H1 (cell line): ENCODE measurements around the gene TARDBP.

ENCODE experiments used
- CTCF ChIP-seq, 3 experiments: IDR thresholded peaks; 1 replicate in 2 of 3; 2 replicates in 1 of 3; pipeline versions ENCODE4 v1.5.1 to v1.6.1; 2011; ENCODE audit warnings: low read length in 3 of 3, mild to moderate bottlenecking in 3 of 3, inconsistent platforms in 2 of 3, low read depth in 1 of 3, moderate library complexity in 1 of 3; ENCODE audit not compliant: insufficient read depth in 1 of 3; ENCODE audit errors: control extremely low read depth in 1 of 3
- EP300 ChIP-seq, 2 experiments: IDR thresholded peaks; 1 replicate in 1 of 2; 2 replicates in 1 of 2; pipeline ENCODE4 v1.6.1; 2011 to 2012; ENCODE audit warnings: low read depth in 2 of 2, low read length in 2 of 2, mild to moderate bottlenecking in 2 of 2, borderline replicate concordance in 1 of 2, inconsistent platforms in 1 of 2, moderate library complexity in 1 of 2
- RAD21 ChIP-seq, 2 experiments: IDR thresholded peaks in 1 of 2; conservative IDR thresholded peaks in 1 of 2; 2 replicates each; pipeline ENCODE4 v1.6.1; 2011; ENCODE audit warnings: low read depth in 2 of 2, low read length in 2 of 2, improper control_type of control experiment in 1 of 2, inconsistent platforms in 1 of 2, mild to moderate bottlenecking in 1 of 2, moderate library complexity in 1 of 2

GRCh38 chr1:11046625-11047365 is 34.3 kb downstream of the TARDBP start, which contains the start of gene MASP2:
- TF ChIP-seq EP300 (IDR thresholded peaks at IDR 0.05; ENCODE audit: borderline replicate concordance in 1 of 2, low read depth in 2 of 2, low read length in 2 of 2): no peak
- TF ChIP-seq RAD21 (IDR thresholded peaks at IDR 0.05 in 1 of 2, conservative IDR thresholded peaks at IDR 0.05 in 1 of 2; ENCODE audit: low read depth in 2 of 2, low read length in 2 of 2): no peak
- no peak for TF ChIP-seq CTCF (IDR thresholded peaks at IDR 0.05; ENCODE audit: control extremely low read depth in 1 of 3, insufficient read depth in 1 of 3, low read depth in 1 of 3, low read length in 3 of 3)
